AG10803 (cell line): ENCODE measurements around the gene NDRG2.
A peak's percentile ranks its signal among the peaks of the same experiment; 100 is the strongest.

Source experiments
- DNase-seq: peaks from one replicate; pipeline ENCODE4 v3.0.0; 2010; ENCODE audit warnings: low read depth
- H3K4me3 ChIP-seq: 2 replicates; pipeline ENCODE4 v1.5.1; 2011; ENCODE audit warnings: mild to moderate bottlenecking, low read length, control low read depth
- TF ChIP-seq, protein P1 (sequence below): conservative IDR thresholded peaks from 2 replicates; pipeline ENCODE4 v1.5.1; 2011; ENCODE audit warnings: mild to moderate bottlenecking, low read length, control low read depth, inconsistent platforms

The NDRG2 gene

DNA sequence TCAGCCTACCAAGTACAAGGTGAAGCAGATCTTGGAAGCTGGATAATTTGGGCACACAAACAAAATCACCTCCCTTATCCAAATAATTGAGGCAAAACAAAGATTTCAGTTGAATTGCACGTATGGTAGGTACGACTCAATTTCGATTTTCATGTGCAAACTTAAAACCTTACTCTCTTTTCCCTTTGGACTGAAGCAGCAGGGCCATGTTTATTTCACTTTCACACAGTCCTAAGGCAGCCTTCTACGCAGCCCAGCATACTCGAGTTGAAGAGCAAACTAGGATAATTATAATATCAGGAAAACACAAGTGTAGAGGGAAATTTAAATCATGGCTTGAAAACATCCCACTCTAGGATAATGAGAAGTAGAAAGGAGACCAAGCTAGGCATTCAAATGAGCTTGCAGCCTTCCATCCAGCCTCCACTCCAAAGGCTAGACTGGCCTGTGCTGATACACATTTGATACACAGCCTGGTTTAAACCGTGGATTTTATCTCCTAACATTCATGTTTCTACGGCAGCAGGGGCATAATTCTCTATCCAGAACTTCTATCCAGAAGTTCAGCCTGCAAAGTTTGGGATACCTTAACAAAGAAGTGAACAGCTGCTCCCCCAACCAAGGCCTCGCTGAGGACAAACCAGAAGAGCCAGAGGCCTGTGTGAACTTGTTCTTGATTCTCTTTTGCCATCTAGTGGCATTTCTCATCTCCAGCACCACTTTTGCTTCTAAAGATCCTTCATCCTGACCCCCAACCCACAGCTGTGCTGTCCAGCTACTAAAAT, 14.9 kb upstream of the NDRG2 start:
- TF ChIP-seq, protein P1, sequence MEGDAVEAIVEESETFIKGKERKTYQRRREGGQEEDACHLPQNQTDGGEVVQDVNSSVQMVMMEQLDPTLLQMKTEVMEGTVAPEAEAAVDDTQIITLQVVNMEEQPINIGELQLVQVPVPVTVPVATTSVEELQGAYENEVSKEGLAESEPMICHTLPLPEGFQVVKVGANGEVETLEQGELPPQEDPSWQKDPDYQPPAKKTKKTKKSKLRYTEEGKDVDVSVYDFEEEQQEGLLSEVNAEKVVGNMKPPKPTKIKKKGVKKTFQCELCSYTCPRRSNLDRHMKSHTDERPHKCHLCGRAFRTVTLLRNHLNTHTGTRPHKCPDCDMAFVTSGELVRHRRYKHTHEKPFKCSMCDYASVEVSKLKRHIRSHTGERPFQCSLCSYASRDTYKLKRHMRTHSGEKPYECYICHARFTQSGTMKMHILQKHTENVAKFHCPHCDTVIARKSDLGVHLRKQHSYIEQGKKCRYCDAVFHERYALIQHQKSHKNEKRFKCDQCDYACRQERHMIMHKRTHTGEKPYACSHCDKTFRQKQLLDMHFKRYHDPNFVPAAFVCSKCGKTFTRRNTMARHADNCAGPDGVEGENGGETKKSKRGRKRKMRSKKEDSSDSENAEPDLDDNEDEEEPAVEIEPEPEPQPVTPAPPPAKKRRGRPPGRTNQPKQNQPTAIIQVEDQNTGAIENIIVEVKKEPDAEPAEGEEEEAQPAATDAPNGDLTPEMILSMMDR: peak; percentile 80

DNA sequence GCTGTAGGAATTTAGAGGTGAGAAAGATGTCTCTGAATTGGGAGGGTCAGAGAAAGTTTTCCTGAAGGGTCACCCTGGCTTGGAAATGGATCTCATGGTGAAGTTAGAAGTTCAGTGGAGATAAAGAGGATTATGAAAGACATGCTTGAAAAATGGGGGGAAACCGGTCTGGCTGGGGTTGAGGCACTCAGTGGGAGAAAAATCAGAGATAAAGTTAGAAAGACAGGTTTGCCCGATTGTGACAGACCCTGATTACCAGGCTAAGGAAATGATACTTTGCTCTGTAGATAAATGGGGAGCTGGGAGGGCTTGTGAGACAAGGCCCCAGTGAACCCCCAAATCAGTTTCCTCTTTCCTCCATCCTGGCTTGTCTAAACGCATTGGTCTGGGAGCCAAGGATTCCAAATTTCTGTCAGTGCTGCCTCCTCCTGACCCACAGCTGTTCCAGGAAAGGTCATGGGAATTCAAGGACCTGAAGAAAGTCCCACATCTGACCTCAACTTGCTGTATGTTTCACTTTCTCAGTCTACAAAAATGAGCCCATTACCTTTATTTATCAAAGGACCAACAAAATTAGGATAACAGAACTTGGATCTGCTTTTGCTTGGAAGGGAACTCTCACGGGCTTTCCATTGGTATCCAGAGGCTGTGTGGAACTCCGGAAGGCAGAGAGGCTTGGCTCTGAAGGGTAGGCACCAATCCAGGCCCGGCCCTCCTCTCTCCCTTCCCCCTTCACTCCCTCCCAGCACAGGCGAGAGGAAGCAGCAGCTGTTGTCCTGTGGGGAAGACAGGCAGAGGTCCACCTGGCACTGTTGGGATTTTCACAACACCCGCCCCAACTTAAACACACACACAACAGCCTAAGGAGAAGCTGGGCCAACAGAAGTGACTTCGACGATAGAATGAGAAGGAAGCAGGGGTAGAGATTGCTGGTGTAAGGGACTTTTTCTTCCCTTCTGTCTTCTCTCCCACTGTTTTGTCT, 13.9 kb upstream of the NDRG2 start:
- TF ChIP-seq, protein P1: no peak
- peak overlapping the region; percentile 15; the same call in 1 of the 2 replicates for H3K4me3 ChIP-seq
- DNase-seq: peak; percentile 89

More for the DNA sequence above, 14.9 kb upstream of the NDRG2 start:
- DNase-seq: peak; percentile 74
- no peak overlapping the region for H3K4me3 ChIP-seq

DNA sequence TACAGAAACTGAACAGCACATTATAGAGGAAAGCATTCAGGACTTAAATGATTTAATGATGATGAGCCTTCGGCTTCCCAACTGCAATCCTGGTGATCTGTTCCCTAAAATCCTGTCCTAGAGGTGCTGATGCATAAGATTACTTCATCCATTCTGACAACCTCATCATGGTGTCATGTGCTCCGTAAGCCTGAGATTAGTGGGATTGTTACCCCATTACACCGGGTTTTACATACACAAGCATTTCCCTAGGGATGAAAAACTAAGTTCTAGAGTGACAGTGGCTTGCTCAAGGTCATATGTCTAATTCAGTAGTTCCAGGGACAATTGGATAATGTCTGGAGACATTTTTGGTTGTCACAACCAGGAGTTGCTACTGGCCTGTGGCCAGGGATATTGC, 12.3 kb upstream of the NDRG2 start:
- TF ChIP-seq, protein P1: no peak
- DNase-seq: no peak
- H3K4me3 ChIP-seq: no peak overlapping the region

DNA sequence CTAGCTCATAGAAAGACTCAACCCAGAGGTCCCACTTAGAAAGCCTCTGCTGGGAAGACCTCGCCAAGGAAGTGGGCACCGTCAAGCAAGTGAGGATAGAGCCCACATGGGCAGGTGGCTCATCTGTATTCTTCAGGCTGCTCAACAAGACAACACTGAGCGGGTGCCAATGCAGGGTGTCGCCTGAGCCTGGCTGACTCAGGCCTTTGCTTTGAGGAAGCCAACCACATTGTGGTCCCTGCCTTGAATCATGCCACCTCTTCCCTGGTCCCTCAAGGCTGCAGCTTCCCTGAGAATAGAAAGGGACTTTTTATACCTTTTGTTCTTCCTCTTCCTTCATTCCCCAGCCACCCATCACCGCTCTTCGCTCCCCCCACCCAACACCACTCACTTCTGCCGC, 11.9 kb upstream of the NDRG2 start:
- TF ChIP-seq, protein P1: no peak
- DNase-seq: no peak
- H3K4me3 ChIP-seq: no peak overlapping the region

DNA sequence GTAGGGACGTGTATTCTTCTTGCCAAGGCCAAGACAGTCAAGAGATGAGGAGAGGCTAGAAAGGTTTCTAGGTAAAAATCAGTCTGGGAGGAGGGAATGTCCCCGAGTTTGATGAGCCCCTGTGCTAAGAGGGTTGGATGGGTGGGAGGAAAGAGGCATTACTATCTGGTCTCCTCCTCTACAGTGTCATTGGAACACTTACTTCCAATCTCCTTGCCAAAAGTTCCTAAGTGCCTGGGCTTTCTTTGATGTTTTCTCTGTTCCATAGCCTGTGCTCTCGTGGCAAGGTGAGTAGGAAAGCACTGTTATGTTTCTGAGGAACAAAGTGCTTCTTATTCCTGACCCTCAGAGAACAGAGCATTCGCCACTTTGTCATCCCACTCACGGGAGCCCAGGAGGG, 9.8 kb upstream of the NDRG2 start, which contains the start of gene RNASE13:
Gene RNASE13 (minus strand): TSS at position 101 of the 400 bp plus-strand sequence. CDS start 519 bp downstream, outside the sequence.
- TF ChIP-seq, protein P1: no peak
- no peak for DNase-seq
- no peak within 1 kb of the TSS for H3K4me3 ChIP-seq

DNA sequence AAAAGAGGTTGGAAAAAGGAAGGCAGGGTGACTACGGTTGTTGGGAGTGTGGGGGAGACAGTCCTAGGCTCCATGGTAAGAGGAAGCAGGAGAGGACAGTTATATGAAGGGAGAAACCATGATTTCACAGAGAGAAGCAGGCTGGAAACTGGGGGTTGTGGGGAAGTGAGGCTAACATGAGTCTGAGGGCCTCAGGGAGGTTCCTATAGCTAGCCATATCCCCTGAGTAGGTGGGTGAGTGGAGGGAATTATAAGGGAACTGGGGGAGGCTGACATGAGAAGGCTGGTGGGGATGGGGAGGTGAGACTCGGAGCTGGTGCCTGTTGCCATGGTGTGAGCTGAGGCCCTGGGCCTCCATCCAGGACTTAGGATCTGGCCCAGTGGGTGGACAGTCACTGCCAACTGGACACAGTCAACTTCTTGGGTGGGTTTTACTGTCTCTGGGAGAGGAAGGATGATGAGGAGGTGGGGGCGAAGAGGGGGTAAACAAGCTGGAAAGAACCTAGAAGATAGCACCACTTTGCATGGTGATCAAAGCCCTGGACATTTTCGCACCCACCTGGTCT, 8.4 kb upstream of the NDRG2 start:
- DNase-seq: no peak
- TF ChIP-seq, protein P1: no peak
- no peak overlapping the region for H3K4me3 ChIP-seq
